ENCODE measurements around the gene ICA1.
A peak's percentile ranks its signal among the peaks of the same experiment; 100 is the strongest.
"Not testable (repeated sequence)": the region's sequence is repeated elsewhere in the genome, so short reads cannot be mapped to it uniquely, and the experiment has no call there.

Gene ICA1

DNA sequence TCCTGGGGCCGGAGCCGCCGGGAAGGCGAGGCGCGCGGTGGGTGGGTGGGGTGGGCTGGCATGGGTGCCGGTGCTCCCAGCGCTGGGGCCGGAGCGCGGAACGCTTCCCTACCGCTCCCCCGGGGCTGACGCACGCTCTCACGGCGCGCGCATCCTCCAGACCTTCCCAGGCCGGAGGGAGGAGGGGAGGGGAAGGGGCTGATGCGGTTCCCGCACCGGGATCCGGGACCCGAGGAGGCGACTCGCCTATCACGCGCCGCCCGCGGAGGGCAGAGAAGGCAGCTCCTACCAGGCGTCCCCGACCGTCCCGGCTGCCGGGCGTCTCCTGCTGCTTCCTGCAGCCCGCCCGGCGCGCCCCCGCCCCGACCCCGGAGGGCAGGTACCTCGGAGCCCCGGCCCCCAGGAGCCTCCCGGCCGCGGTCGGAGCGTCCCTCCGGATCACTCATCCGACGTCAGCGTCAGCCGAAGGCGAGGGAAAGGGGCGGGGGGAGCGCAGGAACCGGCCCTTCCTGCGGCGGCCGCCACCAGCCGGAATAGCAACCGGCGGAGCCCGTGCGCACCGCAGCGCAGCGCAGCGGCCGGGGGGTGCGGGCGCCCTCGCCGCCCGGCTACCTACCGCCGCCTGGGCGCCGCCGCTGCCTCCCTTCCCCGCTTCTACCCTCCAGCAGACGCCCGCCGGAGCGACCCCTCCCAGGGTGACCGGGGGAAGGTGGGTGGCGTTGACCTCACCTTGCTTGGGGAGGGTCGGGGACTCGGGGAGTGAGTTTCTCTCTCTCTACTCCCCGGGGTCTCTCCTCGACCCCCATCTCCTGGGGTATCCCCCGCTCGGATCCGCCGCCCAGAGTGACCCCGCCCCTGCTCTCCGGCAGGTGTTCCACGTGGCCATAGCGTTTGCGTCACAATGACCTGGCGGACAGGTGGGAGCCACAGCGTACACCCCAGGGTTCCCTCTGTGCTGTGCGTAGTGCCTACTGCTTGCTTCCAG is at the start of gene ICA1:
Gene ICA1 (minus strand): TSS at position 457 of the 985 bp plus-strand sequence. CDS start 26,241 bp downstream, outside the sequence.
- DNase-seq (ENCODE audit: low read depth, low spot score): no peak

- DNase-seq (ENCODE audit: low read depth, low spot score): no peak
Observed at GRCh38 chr7:8310876-8311275, 48.9 kb upstream of the ICA1 start.

GRCh38 chr7:8305625-8306388 is 43.8 kb upstream of the ICA1 start:
- no peak for DNase-seq (ENCODE audit: low read depth, low spot score)

DNA sequence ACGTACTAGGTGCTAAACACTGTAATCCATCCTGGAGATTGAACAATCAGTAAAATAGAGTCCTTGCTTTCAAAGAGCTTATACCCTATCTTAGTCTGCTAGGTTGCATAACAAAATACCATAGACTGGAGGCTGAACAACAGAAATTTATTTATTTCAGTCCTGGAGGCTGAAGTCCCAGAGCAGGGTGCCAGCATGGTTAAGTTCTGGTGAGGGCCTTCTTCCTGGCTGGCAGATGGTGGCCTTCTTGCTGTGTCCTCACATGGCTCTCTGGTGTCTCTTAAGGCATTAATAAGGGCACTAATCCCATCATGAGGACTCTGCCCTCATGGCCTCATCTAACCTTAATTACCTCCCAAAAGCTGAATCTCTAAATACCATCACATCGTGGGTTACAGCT is 43.1 kb upstream of the ICA1 start:
- no peak for DNase-seq (ENCODE audit: low read depth, low spot score)

DNA sequence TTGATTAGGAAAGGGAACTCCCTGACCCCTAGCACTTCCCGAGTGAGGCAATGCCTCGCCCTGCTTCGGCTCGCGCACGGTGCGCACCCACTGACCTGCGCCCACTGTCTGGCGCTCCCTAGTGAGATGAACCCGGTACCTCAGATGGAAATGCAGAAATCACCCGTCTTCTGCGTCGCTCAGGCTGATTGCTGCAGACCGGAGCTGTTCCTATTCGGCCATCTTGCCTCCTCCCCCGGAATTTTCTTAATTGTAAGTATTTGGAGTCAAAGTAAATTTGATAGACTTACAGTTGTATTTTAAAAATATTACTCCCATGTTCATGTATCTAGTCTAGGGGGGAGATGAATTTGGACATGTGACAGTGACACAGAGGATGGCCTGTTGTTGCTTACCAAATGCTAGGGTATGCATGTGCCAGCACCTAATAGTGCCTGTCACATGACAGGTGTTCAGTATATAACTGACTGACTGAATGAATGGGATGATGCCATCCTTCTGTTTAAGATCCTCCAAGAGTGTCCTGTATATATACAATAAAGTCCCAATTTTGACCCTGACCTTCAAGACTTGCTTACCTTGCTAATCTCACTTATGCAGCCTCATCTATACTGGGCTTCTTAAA is 42.0 kb upstream of the ICA1 start:
- DNase-seq (ENCODE audit: low read depth, low spot score): no peak

GRCh38 chr7:8297023-8297422 is 35.1 kb upstream of the ICA1 start:
- DNase-seq (ENCODE audit: low read depth, low spot score): not testable (repeated sequence)

- no peak for DNase-seq (ENCODE audit: low read depth, low spot score)
Observed at GRCh38 chr7:8296362-8296659, 34.3 kb upstream of the ICA1 start.

- DNase-seq (ENCODE audit: low read depth, low spot score): peak; percentile 65
Observed at GRCh38 chr7:8295638-8296361, 33.8 kb upstream of the ICA1 start.

DNA sequence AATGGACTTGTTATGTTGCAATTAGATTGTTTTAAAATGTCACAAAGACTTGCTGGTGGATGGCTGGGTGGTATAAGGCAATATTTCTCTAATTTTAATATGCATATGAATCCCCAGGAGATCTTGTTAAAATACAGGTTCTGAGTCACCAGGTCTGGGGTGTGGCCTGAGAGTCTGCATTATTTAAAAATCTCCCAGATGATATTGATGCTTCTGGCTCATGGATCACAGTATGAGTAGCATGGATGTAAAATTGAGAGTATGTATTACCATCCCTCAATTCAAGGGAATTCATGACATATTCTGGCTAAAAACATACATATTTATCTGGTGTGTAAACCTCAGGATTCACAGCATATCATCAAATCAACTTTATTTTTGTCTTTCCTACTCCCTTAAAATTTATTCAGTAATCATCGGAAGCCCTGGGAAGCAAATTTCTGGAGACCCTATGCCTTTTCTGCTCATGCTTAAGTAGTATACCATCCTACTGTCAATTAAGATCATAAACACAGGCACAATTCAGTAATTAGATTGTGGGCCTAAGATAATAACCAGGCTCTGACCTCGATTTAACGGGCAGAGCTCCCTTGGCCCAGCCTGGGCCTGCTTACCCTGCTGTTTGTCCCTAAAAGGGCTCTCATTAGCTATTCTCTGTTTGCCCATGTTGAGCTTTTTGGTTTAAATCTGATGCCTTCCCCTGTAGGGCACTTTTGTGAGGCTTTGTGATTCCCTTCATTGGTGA is 29.6 kb upstream of the ICA1 start:
- no peak for DNase-seq (ENCODE audit: low read depth, low spot score)

- no peak for DNase-seq (ENCODE audit: low read depth, low spot score)
Observed at GRCh38 chr7:8290645-8291308, 28.8 kb upstream of the ICA1 start.

GRCh38 chr7:8286118-8286517 is 24.2 kb upstream of the ICA1 start:
- no peak for DNase-seq (ENCODE audit: low read depth, low spot score)

DNA sequence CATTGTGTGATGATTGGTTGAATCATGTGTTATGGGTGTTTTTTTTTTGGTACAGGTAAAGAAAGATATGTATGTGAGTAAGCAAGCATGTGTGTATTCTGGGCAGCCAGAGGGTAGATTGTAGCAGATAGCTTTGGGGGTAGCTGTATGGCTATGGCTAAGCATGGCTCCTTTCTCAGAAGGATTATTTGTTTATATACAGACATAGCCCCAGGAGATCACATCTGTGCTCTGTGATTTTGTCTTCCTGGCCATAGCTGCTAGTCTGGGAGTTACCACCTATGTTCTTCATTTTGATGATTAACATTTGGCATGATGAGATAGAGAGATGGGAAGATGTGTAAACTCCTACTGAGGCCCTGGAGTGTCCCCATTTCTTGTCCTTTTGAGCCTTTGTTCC is 23.2 kb upstream of the ICA1 start:
- DNase-seq (ENCODE audit: low read depth, low spot score): no peak

GRCh38 chr7:8284606-8285005 is 22.6 kb upstream of the ICA1 start:
- no peak for DNase-seq (ENCODE audit: low read depth, low spot score)

GRCh38 chr7:8283968-8284367 is 22.0 kb upstream of the ICA1 start:
- DNase-seq (ENCODE audit: low read depth, low spot score): no peak

DNA sequence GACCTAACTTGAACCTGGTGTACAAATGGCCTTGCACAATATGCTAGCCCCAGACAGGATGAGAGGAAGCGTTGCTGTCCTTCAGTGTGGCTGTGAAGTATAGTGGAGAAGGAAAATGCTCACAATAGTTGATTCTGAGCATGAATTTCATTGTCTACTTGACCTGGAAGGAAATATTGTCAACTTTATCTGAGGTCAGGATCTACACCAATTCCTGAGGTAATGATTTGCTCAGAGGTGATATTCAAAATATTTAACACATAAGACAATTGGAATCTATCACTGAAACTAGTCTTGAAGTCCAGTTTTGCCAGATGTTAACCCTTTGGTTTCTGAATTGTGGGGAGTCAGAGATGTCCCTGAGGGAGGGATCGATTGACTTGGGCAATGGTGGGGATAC is 20.9 kb upstream of the ICA1 start:
- no peak for DNase-seq (ENCODE audit: low read depth, low spot score)

DNA sequence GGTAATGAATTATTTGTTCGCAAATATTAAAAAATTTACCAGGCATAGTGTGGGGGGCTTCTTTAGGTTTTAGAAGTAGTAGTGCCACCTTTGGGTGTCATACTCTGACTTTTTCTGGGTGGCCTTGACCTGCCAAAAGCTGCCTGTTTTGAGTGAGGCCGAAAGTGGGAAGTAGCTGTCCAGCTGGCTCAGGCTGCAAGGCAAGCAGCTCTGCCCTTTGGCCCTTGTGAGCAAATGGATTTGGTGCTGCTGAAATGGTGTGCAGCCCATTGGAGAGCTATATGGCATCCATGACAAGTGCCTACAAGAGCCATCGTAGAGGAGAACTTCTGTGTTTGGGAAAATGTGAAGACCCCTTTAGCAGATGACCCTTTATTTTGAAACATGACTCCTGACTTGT is 20.2 kb upstream of the ICA1 start:
- no peak for DNase-seq (ENCODE audit: low read depth, low spot score)

DNA sequence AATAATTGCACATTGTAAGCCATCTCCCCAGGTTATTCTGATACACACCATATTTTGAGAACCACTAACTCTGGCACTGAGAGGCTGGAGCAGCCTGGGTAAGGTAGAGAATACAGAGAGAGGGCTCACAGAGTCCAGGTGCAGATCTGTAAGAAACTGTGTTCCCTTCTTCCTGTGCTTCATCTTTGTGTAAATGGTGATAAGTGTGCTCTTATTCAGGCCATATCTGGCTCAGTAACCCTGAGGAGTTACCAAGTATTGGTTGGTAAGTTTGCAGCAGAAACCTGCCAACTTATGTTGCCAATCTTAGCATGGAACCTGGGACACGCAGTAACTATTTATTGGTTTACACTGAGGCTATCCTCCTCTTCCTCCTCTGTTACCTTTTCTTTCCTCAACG is 16.2 kb upstream of the ICA1 start:
- DNase-seq (ENCODE audit: low read depth, low spot score): no peak

DNA sequence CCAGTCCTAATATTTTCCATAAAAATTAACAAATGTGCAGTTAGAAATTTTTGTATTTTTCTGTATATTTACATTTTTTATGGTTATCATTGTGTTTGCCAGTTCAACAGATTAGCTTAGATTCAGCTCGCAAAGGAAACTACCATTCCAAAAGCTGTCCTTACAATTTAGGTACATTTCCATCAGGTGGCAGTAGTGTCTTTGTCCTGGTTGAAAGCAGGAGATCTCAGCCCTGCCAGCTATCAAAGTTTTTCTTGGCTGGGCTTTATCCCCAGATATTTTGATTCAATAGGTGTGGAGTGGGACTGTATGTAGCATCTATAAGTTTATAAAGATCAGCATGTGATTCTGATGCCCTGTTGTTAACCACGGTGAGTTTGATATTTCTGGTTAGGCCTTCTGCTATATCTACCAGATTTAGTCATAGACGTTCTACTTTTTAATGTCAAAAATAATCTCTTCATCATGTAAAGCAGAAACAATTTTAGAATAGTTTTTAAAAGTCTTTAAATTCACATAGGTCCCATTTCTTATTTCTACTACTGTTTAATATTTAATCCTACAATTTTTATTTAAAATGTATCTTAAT is 15.5 kb upstream of the ICA1 start:
- DNase-seq (ENCODE audit: low read depth, low spot score): no peak

GRCh38 chr7:8274589-8274988 is 12.6 kb upstream of the ICA1 start:
- no peak for DNase-seq (ENCODE audit: low read depth, low spot score)

DNA sequence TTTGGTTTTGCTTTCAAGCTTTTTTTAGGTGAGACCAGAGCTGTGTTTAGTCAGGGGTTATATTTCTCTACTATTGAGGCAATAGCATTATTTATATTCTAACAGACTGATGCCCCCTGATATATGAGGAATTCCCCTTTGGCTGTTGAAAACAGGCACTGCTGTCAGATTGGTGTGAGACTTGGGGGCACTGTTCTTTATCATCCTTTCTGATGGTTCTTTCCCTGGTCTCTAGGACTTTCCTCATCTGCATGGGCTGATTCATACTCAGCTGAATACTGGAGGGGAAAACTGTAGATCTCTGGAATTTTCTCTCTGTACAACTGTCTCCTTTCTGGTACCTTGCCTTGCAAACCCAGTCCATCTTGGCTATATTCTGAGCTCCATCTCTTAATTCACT is 10.0 kb upstream of the ICA1 start:
- no peak for DNase-seq (ENCODE audit: low read depth, low spot score)
